GM19099 (cell line): ENCODE data around the gene AKAP6.

Experiments
- POLR2A ChIP-seq: IDR thresholded peaks from 3 replicates; pipeline ENCODE4 v1.6.1; 2011; ENCODE audit warnings: low read depth; ENCODE audit not compliant: insufficient read length; ENCODE audit errors: extremely low read depth

The AKAP6 gene

GRCh38 chr14:32412532-32412931, 83.4 kb downstream of the AKAP6 start:
- TF ChIP-seq POLR2A = no peak

GRCh38 chr14:32413967-32414640, 85.0 kb downstream of the AKAP6 start:
- TF ChIP-seq POLR2A = no peak

- TF ChIP-seq POLR2A = no peak
Measured at GRCh38 chr14:32414808-32415255, 85.7 kb downstream of the AKAP6 start.

GRCh38 chr14:32417956-32418552, 89.0 kb downstream of the AKAP6 start:
- TF ChIP-seq POLR2A = no peak

GRCh38 chr14:32419429-32419828, 90.3 kb downstream of the AKAP6 start:
- no peak for TF ChIP-seq POLR2A

- no peak for TF ChIP-seq POLR2A
Measured at GRCh38 chr14:32421781-32422180, 92.7 kb downstream of the AKAP6 start.

- no peak for TF ChIP-seq POLR2A
Measured at GRCh38 chr14:32422440-32422839, 93.3 kb downstream of the AKAP6 start.

GRCh38 chr14:32426028-32426427, 96.9 kb downstream of the AKAP6 start:
- TF ChIP-seq POLR2A = no peak

- no peak for TF ChIP-seq POLR2A
Measured at GRCh38 chr14:32426586-32427388, 97.7 kb downstream of the AKAP6 start.

- no peak for TF ChIP-seq POLR2A
Measured at GRCh38 chr14:32427726-32428528, 98.8 kb downstream of the AKAP6 start.

GRCh38 chr14:32428875-32429274, 99.8 kb downstream of the AKAP6 start:
- no peak for TF ChIP-seq POLR2A

GRCh38 chr14:32430326-32430725, 101.2 kb downstream of the AKAP6 start:
- TF ChIP-seq POLR2A = no peak

GRCh38 chr14:32432813-32433538, 103.9 kb downstream of the AKAP6 start:
- TF ChIP-seq POLR2A = no peak

GRCh38 chr14:32434180-32434579, 105.1 kb downstream of the AKAP6 start:
- no peak for TF ChIP-seq POLR2A
